Uterus (tissue), 2 donors: ENCODE data around the gene ADGRA3.

Source experiments
- CTCF ChIP-seq, 4 experiments: fragments of 200-600 bp in 2 of 4; fragments of 450-650 bp in 2 of 4; sonication (generic) in 2 of 4; IDR thresholded peaks; one replicate each; pipeline ENCODE4 v1.5.1; 2016 to 2019; ENCODE audit warnings: antibody characterized with exemption in 4 of 4, mild to moderate bottlenecking in 2 of 4, moderate library complexity in 1 of 4
- POLR2A ChIP-seq, 2 donors: fragments of 450-650 bp; IDR thresholded peaks; one replicate each; pipeline ENCODE4 v1.6.1; 2016; ENCODE audit warnings: antibody characterized with exemption in 2 of 2, mild to moderate bottlenecking in 1 of 2, moderate library complexity in 1 of 2

GRCh38 chr4:22552812-22553211 is 36.9 kb upstream of the ADGRA3 start:
- no peak for TF ChIP-seq POLR2A (IDR thresholded peaks at IDR 0.05)
- TF ChIP-seq CTCF (IDR thresholded peaks at IDR 0.05) = no peak
